GM18870 (cell line): ENCODE results near the gene ARHGAP18.

Experiments
- ATAC-seq: cut with Tn5 transposase; IDR thresholded peaks from one replicate; pipeline ENCODE4 v1.9.1; 2021; ENCODE audit warnings: moderate library complexity; ENCODE audit not compliant: unreplicated experiment

ARHGAP18 gene

GRCh38 chr6:129709769-129710449 lies at the start of gene ARHGAP18:
ARHGAP18 (minus strand) TSS chr6:129710177; CDS start chr6:129710136, 41 bp downstream.
- ATAC-seq, result peak; percentile 91

GRCh38 chr6:129755787-129756186 lies 45.8 kb upstream of the ARHGAP18 start:
- ATAC-seq, result no peak

GRCh38 chr6:129754750-129755149 lies 44.8 kb upstream of the ARHGAP18 start:
- no peak for ATAC-seq

GRCh38 chr6:129753422-129753821 lies 43.4 kb upstream of the ARHGAP18 start:
- no peak for ATAC-seq

DNA sequence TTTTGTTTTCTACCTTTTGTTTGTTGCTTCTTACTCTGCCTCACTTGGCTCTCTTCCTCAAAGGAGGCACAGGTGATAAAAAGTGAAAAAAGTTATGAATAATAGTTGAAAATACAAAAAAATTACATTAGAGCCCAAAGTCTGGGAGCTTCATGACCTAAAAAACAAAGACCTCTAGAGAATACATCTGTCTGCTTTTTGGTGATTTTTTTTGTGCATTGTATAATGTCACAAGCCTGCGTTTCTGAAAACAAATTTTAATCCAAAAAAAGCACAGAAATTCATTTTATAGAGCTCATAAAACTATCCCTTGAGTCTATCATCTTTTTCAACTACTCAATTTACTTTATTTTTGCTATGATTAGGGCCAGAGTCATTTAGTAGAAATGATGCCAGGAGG lies 41.4 kb upstream of the ARHGAP18 start:
- no peak for ATAC-seq

- ATAC-seq, result no peak
These were observed 40.4 kb upstream of the ARHGAP18 start for GRCh38 chr6:129750360-129750759.

DNA sequence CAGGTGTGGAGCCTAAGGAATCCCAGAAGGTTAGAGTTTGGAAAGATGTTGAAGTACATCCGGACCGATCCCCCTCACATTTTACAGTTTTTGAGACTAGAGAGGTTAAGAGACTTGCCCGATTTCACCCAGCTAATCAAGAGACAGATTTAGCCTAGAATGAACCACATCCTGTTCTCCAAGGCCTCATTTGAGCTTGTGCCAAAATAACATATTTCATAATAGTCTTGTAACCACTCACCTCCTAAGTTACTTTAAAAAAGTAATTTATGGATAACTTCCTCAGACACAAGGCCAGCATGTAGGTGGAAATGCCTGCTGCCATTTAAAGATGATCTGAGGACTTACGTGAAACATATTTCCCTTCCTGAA lies 39.8 kb upstream of the ARHGAP18 start:
- ATAC-seq, result peak; percentile 31

DNA sequence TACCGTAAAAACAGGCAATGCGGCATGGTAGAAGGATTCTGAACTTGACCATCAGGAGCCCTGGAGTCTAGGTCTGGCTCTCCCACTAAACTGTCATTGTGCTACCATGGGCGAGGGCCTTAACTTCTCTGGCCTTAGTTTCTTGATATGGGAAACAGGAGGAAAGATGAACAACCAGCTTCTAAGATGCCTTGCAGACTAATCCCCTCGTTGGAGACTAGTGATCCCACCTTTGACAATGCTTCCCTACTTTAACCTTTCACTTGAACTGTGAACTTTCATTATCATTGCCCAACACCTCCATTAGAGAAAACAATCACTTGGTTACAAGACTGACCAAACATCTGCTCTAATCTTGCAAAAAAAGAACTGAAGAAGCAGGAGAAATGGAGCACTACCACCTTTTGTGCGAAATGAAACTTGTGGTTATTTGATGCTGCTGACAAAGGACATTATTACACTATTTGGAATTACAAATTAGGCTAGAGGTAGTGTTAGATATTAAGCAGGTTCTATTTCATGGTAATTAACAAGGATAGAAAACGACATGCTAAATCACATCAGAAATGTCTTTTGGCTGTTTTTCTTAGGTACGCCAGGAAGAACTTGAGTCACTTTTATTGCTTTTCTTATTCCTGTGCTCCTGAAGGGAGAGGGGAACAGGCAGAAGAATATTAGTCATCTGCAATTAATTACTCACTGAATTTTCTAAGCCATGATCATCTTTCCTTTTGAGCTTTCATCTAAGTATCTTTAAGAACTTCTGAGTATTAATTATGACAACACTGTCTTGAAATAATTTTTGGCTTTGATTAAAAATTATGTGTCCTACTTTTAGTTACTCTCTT lies 39.1 kb upstream of the ARHGAP18 start:
- ATAC-seq, result no peak

- peak; percentile 95 for ATAC-seq
These were observed 38.4 kb upstream of the ARHGAP18 start for GRCh38 chr6:129748212-129748900.

DNA sequence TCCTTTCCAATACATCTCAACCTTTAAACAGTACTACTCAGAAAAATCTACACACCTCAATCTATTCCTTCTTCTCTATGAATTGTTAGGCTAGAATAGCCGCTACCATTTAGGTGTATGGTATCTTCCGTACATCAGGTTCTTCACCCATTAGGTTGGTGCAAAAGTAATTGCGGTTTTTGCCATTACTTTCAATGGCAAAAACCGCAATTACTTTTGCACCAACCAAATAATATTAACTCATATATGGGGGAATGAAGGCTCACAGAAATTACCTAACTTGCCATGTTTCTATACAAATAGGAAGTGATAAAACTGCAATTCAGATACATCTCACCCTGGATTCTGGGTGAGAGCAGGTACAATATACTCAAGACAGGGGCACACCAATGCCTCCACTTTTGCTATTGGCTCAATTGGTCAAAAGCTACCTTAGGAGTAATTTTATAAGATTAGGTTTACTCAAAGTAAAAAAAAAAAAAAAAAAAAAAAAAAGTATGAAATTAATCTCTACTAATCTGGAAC lies 37.7 kb upstream of the ARHGAP18 start:
- no peak for ATAC-seq

DNA sequence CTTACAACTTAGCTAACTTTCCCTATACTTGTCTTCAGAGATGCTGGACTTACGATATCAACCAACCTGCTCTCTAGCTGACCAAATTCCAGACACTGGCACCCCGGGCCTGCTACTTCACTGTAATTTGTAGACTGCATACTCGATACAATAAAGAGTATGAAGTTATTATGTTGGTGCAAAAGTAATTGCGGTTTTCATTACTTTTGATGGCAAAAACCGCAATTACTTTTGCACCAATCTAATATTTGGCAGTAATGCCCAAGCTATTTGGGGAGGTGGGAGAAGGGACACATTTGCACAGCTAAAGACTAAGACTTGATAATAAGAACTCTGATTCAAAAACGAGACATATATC lies 34.9 kb upstream of the ARHGAP18 start:
- ATAC-seq, result no peak

GRCh38 chr6:129744201-129744879 lies 34.4 kb upstream of the ARHGAP18 start:
- no peak for ATAC-seq

- ATAC-seq, result no peak
These were observed 30.0 kb upstream of the ARHGAP18 start for GRCh38 chr6:129740013-129740412.

GRCh38 chr6:129736105-129736504 lies 26.1 kb upstream of the ARHGAP18 start:
- ATAC-seq, result no peak

DNA sequence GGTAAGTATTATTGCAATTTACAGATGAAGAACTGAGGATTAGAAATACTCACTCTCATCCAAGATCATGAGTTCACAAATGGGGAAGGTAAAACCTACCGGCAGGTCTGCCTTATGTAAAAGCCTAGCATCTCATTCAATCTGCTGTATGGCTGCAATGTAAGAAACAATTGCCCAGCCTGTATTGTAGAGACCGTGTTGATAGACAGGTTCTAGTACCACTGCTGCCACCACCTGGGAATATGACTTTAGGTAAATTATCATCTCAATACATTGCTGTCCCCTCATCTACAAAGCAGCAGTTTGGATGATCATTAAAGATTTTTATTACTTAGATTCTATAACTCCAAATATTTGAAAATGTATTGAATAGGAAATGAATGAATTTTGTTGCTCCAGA lies 23.3 kb upstream of the ARHGAP18 start:
- no peak for ATAC-seq

DNA sequence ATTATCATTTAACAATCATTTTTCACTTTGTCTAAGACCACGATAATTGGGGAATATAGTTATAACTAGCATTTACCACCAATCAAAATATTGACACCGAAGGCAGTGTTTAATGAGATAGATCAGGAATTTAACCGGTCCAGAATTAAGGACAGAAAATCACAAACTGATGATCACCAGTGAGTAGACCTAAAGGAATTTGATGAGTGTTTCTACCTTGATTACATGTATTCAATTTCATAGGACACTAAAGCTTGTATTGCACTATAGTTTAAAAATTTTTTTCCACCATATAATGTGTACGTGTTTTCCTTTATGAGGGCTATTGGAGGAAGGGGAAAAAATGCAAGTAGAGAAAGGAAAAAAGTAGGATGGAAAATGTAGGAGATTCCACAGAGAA lies 22.6 kb upstream of the ARHGAP18 start:
- no peak for ATAC-seq

- ATAC-seq, result no peak
These were observed 22.1 kb upstream of the ARHGAP18 start for GRCh38 chr6:129732034-129732433.

DNA sequence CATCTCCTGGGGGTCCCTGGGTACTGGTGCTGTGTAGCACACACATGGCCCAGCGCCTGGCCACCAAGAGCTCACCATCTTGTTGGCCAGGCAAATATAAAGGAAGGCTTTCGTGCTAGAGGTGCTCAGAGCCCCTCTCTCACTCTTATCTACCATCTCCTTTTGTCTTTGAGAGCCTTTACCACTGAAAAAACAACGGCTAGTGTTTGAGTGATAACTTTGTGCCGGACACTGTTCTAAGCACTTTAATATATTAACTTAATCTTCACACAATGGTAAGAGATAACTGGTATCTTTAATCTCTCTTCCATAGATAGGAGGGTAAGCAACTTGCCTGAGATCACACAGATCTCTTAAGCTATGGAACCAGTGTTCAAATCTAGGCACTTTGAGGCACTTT lies 21.5 kb upstream of the ARHGAP18 start:
- no peak for ATAC-seq

- ATAC-seq, result no peak
These were observed 20.6 kb upstream of the ARHGAP18 start for GRCh38 chr6:129730477-129731165.

- ATAC-seq, result no peak
These were observed 16.7 kb upstream of the ARHGAP18 start for GRCh38 chr6:129726650-129727049.
